ENCODE measurements around the gene SOX6.
"Not testable (repeated sequence)": the region's sequence is repeated elsewhere in the genome, so short reads cannot be mapped to it uniquely, and the experiment has no call there.

The SOX6 gene

GRCh38 chr11:16382186-16382585 lies 25.8 kb upstream of the SOX6 start:
- no peak overlapping the region for H3K4me3 ChIP-seq (ENCODE audit: low read length)
- TF ChIP-seq CTCF (conservative IDR thresholded peaks at IDR 0.05; ENCODE audit: low read depth, low read length), result no peak
- DNase-seq (ENCODE audit: low read depth), result no peak

- no peak for DNase-seq (ENCODE audit: low read depth)
- no peak for TF ChIP-seq CTCF (conservative IDR thresholded peaks at IDR 0.05; ENCODE audit: low read depth, low read length)
- no peak overlapping the region for H3K4me3 ChIP-seq (ENCODE audit: low read length)
These were observed 24.7 kb upstream of the SOX6 start for GRCh38 chr11:16380941-16381568.

- TF ChIP-seq CTCF (conservative IDR thresholded peaks at IDR 0.05; ENCODE audit: low read depth, low read length), result no peak
- DNase-seq (ENCODE audit: low read depth), result no peak
- no peak overlapping the region for H3K4me3 ChIP-seq (ENCODE audit: low read length)
These were observed 22.6 kb upstream of the SOX6 start for GRCh38 chr11:16378906-16379305.

GRCh38 chr11:16377746-16378145 lies 21.4 kb upstream of the SOX6 start:
- DNase-seq (ENCODE audit: low read depth), result no peak
- no peak for TF ChIP-seq CTCF (conservative IDR thresholded peaks at IDR 0.05; ENCODE audit: low read depth, low read length)
- H3K4me3 ChIP-seq (ENCODE audit: low read length), result no peak overlapping the region

- not testable (repeated sequence) for H3K4me3 ChIP-seq (ENCODE audit: low read length); DNase-seq (ENCODE audit: low read depth)
These were observed 19.3 kb upstream of the SOX6 start for GRCh38 chr11:16375664-16376063.

GRCh38 chr11:16373768-16374167 lies 17.4 kb upstream of the SOX6 start:
- no peak overlapping the region for H3K4me3 ChIP-seq (ENCODE audit: low read length)
- TF ChIP-seq CTCF (conservative IDR thresholded peaks at IDR 0.05; ENCODE audit: low read depth, low read length), result no peak
- no peak for DNase-seq (ENCODE audit: low read depth)

GRCh38 chr11:16372355-16372754 lies 16.0 kb upstream of the SOX6 start:
- no peak for DNase-seq (ENCODE audit: low read depth)
- H3K4me3 ChIP-seq (ENCODE audit: low read length), result no peak overlapping the region
- TF ChIP-seq CTCF (conservative IDR thresholded peaks at IDR 0.05; ENCODE audit: low read depth, low read length), result no peak

GRCh38 chr11:16367252-16367651 lies 10.9 kb upstream of the SOX6 start:
- no peak for DNase-seq (ENCODE audit: low read depth)
- no peak overlapping the region for H3K4me3 ChIP-seq (ENCODE audit: low read length)
- TF ChIP-seq CTCF (conservative IDR thresholded peaks at IDR 0.05; ENCODE audit: low read depth, low read length), result no peak
